ENCODE data around the gene INTS11.

DNA sequence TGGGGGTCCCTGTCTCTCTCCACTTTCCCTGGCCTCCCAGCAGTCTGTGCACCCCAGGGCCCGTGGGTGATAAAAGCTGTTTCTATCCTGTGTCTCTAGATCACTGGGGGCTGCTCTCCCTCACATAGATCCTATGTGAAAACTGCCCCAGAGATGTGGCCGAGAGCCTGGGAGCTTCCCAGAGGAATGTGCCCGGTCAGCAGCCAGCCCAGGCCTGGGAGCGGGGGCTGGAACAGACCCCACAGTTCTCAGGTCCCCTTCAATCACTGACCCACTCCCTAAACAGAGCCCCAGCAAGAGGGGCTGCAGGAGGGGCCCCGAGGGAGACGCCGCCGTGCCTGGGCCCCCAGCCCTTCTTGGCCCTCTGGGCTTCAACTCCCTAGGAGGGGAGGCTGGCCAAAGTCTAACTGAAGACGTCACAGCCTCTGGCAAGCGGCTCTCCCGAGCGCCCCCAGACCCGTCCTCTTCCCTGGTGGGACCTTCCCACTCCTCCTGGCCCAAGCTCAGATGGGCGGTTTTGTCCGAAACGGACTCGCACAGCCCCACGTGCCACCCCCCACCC lies 33.5 kb upstream of the INTS11 start:
- no peak for TF ChIP-seq JUND (CRISPR knock-in tag; IDR thresholded peaks at IDR 0.05)
- TF ChIP-seq ZNF263 (CRISPR knock-in tag; IDR thresholded peaks at IDR 0.05), result no peak
- no peak for TF ChIP-seq TAF1 (CRISPR knock-in tag; IDR thresholded peaks at IDR 0.05)
- TF ChIP-seq, protein P1, sequence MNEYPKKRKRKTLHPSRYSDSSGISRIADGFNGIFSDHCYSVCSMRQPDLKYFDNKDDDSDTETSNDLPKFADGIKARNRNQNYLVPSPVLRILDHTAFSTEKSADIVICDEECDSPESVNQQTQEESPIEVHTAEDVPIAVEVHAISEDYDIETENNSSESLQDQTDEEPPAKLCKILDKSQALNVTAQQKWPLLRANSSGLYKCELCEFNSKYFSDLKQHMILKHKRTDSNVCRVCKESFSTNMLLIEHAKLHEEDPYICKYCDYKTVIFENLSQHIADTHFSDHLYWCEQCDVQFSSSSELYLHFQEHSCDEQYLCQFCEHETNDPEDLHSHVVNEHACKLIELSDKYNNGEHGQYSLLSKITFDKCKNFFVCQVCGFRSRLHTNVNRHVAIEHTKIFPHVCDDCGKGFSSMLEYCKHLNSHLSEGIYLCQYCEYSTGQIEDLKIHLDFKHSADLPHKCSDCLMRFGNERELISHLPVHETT (CRISPR knock-in tag; conservative IDR thresholded peaks at IDR 0.05), result no peak
- TF ChIP-seq, protein P2, sequence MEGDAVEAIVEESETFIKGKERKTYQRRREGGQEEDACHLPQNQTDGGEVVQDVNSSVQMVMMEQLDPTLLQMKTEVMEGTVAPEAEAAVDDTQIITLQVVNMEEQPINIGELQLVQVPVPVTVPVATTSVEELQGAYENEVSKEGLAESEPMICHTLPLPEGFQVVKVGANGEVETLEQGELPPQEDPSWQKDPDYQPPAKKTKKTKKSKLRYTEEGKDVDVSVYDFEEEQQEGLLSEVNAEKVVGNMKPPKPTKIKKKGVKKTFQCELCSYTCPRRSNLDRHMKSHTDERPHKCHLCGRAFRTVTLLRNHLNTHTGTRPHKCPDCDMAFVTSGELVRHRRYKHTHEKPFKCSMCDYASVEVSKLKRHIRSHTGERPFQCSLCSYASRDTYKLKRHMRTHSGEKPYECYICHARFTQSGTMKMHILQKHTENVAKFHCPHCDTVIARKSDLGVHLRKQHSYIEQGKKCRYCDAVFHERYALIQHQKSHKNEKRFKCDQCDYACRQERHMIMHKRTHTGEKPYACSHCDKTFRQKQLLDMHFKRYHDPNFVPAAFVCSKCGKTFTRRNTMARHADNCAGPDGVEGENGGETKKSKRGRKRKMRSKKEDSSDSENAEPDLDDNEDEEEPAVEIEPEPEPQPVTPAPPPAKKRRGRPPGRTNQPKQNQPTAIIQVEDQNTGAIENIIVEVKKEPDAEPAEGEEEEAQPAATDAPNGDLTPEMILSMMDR (CRISPR knock-in tag; IDR thresholded peaks at IDR 0.05), result 0 out of 2 replicates have a peak, but pooled peaks have one; percentile 8
- TF ChIP-seq, protein P3, sequence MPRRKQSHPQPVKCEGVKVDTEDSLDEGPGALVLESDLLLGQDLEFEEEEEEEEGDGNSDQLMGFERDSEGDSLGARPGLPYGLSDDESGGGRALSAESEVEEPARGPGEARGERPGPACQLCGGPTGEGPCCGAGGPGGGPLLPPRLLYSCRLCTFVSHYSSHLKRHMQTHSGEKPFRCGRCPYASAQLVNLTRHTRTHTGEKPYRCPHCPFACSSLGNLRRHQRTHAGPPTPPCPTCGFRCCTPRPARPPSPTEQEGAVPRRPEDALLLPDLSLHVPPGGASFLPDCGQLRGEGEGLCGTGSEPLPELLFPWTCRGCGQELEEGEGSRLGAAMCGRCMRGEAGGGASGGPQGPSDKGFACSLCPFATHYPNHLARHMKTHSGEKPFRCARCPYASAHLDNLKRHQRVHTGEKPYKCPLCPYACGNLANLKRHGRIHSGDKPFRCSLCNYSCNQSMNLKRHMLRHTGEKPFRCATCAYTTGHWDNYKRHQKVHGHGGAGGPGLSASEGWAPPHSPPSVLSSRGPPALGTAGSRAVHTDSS (CRISPR knock-in tag; conservative IDR thresholded peaks at IDR 0.05), result no peak
- TF ChIP-seq ZNF432 (CRISPR knock-in tag; IDR thresholded peaks at IDR 0.05; ENCODE audit: borderline replicate concordance), result no peak
- no peak; the same call in 1 of the 2 replicates for TF ChIP-seq DMAP1 (CRISPR knock-in tag; IDR thresholded peaks at IDR 0.05)
- no peak for TF ChIP-seq EZH2 (conservative IDR thresholded peaks at IDR 0.05; ENCODE audit: low read depth, low read length)
- TF ChIP-seq FIP1L1 (IDR thresholded peaks at IDR 0.05; ENCODE audit: borderline replicate concordance, insufficient read depth, low read depth, low read length), result no peak
- no peak for TF ChIP-seq FOXM1 (CRISPR knock-in tag; IDR thresholded peaks at IDR 0.05)
